UCSD-AML1 (cell line): Measurements from ENCODE around the gene P4HA2.

Experiments
- DNase-seq: peaks from one replicate; lab custom pipeline; 2025; ENCODE audit not compliant: unreplicated experiment; lab: John Stamatoyannopoulos, UW

Gene P4HA2

GRCh38 chr5:132227485-132228240 lies at the start of gene P4HA2:
Gene P4HA2 (minus strand): TSS chr5:132227853. CDS start chr5:132218626, 9,227 bp downstream.
- no peak for DNase-seq

DNA sequence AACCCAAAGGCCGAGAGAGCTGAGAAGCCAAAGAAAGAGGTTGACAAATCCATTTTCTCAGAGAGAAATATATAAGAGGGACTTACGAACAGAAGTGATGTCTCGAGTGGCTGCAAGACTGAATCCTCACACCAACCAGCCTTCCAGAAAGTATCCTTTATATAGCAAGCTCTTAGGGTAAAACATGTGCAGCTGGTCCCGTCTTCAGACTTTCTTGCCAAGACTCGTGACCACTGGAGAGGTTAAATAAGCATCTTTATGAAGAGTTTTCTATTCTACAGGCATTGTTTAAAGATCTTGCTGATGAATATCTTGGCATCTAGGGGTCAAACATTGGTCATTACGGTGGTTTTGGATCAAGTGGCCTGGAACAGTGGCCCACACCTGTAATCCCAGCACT lies 49.6 kb upstream of the P4HA2 start:
- DNase-seq: no peak

- DNase-seq: no peak
These were observed 47.9 kb upstream of the P4HA2 start for GRCh38 chr5:132275367-132276220.

- no peak for DNase-seq
These were observed 46.6 kb upstream of the P4HA2 start for GRCh38 chr5:132274050-132274792.

GRCh38 chr5:132273631-132274030 lies 46.0 kb upstream of the P4HA2 start:
- DNase-seq: no peak

GRCh38 chr5:132272311-132273210 lies 44.9 kb upstream of the P4HA2 start:
- DNase-seq: peak; percentile 60

- no peak for DNase-seq
These were observed 43.9 kb upstream of the P4HA2 start for GRCh38 chr5:132271251-132272246.

GRCh38 chr5:132270706-132271105 lies 43.1 kb upstream of the P4HA2 start:
- no peak for DNase-seq

- no peak for DNase-seq
These were observed 42.6 kb upstream of the P4HA2 start for GRCh38 chr5:132270335-132270665.

DNA sequence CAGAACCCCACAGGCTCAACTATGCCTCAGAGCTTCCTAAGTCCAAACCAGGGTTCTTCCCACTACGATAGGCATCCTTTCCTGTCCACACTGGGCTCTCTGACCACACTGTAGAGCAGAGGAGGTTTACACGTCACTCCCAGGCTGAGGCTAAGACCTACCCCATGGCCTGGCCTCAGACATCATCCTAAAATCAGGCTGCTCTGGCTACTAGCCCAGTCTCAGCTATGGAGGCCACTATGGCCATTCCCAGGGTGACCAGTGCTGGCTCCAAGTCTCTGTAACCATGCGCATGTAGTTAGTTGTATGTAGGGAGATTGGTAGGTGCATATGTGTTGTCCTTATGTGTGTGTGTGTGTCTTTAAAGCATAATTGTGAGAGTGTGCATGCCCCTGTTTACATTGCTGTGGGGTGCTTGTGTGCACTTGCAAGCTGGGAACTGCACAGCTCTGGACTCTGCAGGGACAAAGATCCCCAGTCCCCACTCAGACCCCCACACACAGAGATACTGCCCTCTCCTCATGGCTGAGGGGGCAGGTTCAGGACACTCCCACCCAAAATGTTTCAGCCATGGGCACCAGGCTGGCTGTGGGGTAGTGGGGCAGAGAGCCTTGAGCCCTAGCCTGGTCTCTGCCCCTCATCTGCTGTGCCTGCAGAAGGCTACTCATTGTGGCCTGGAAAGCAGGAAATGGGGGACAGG lies 42.1 kb upstream of the P4HA2 start:
- no peak for DNase-seq

GRCh38 chr5:132268769-132269551 lies 41.3 kb upstream of the P4HA2 start:
- DNase-seq: no peak

DNA sequence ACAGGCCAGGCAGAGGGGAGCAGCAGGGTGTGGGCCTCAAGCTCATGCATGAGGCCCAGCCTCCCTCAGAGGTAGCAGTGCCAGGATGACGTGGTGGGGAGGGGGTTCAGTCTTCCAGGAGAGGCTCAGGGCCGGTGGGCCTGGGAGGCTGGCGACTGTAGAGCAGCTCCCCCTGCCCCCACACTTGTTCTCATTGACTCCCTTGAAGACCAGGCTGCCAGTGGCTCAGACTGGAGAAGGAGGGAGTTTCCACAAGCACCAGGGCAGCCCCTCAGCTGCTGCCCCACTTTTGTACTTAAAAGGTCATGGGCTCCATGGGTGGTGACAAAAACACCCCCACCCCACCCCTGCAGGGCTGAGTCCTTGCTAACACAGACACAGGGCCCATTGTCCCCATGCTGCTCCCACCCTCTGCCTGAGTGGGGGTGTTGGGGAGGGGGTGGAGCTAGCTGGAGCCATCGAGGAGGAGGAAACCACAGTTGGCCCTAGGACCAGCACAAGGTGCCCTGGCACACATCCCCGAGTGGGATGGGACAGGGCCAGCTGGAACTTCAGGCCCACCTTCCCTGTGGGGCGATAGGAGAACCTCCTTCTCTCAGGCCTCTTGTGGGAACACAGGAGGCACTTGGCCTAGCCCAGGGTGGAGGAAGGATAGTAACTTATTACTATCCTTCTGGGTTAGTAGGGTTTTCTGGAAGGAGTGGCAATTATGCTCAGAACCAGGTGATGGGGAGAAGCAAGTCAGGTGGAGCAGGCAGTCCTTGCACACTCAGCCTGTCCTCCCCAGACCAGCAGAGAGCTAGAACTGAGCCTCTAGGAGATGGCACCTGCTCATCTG lies 40.5 kb upstream of the P4HA2 start:
- no peak for DNase-seq

- no peak for DNase-seq
These were observed 39.6 kb upstream of the P4HA2 start for GRCh38 chr5:132267166-132267739.

- DNase-seq: no peak
These were observed 39.1 kb upstream of the P4HA2 start for GRCh38 chr5:132266836-132267160.

GRCh38 chr5:132266031-132266835 lies 38.6 kb upstream of the P4HA2 start:
- no peak for DNase-seq
